KMS-11 (cell line): ENCODE data around the gene TUBD1.
"Not testable (repeated sequence)": the region's sequence is repeated elsewhere in the genome, so short reads cannot be mapped to it uniquely, and the experiment has no call there.

Experiments
- H2AFZ ChIP-seq: fragments of 200-600 bp; sonication (generic); 2 replicates; pipeline ENCODE4 v1.6.1; 2016; ENCODE audit warnings: antibody characterized with exemption, mixed run types, low read depth
- H3K27ac ChIP-seq: fragments of 200-600 bp; sonication (generic); 2 replicates; pipeline ENCODE4 v1.6.1; 2016; ENCODE audit warnings: mild to moderate bottlenecking, mixed run types
- H3K27me3 ChIP-seq: fragments of 200-600 bp; sonication (generic); 2 replicates; pipeline ENCODE4 v1.6.1; 2017; ENCODE audit warnings: mild to moderate bottlenecking, low read depth, mixed run types, moderate library complexity; ENCODE audit not compliant: insufficient read depth
- H3K36me3 ChIP-seq: fragments of 200-600 bp; sonication (generic); 2 replicates; pipeline ENCODE4 v1.6.1; 2017; ENCODE audit warnings: mild to moderate bottlenecking, mixed run types; ENCODE audit not compliant: insufficient read depth
- H3K4me1 ChIP-seq: fragments of 200-600 bp; sonication (generic); 2 replicates; pipeline ENCODE4 v1.6.1; 2016; ENCODE audit warnings: mild to moderate bottlenecking, low read depth, mixed run types; ENCODE audit not compliant: poor library complexity, severe bottlenecking
- H3K4me2 ChIP-seq: fragments of 200-600 bp; sonication (generic); 2 replicates; pipeline ENCODE4 v1.7.0; 2016; ENCODE audit warnings: mild to moderate bottlenecking, mixed run types
- H3K4me3 ChIP-seq: fragments of 200-600 bp; sonication (generic); IDR thresholded peaks from 2 replicates; pipeline ENCODE4 v1.6.1; 2017; ENCODE audit warnings: low read depth, low read length, mixed read lengths; ENCODE audit not compliant: insufficient read depth
- H3K79me2 ChIP-seq: fragments of 200-600 bp; sonication (generic); 2 replicates; pipeline ENCODE4 v1.6.1; 2016; ENCODE audit warnings: low read depth, mixed run types; ENCODE audit not compliant: insufficient read depth
- H3K9ac ChIP-seq: fragments of 200-600 bp; sonication (generic); 2 replicates; pipeline ENCODE4 v1.6.1; 2016; ENCODE audit warnings: mild to moderate bottlenecking, mixed run types
- H4K20me1 ChIP-seq: fragments of 200-600 bp; sonication (generic); 2 replicates; pipeline ENCODE4 v1.6.1; 2016; ENCODE audit warnings: mild to moderate bottlenecking, mixed run types; ENCODE audit not compliant: insufficient read depth
- TF ChIP-seq, protein P1 (sequence below): fragments of 200-600 bp; sonication (generic); conservative IDR thresholded peaks from 2 replicates; pipeline ENCODE4 v1.6.1; 2017; ENCODE audit warnings: low read depth, mild to moderate bottlenecking, antibody characterized with exemption, low read length, moderate library complexity, mixed read lengths

The TUBD1 gene

GRCh38 chr17:59892924-59893675, at the start of gene TUBD1, which contains the start of gene RPS6KB1:
Gene TUBD1 (minus strand): TSS chr17:59892943. CDS start chr17:59891002, 1,941 bp downstream.
Gene RPS6KB1 (plus strand): TSS chr17:59893121. CDS start chr17:59893185, 64 bp downstream.
- no peaks in the 10 kb centered on the region for H3K36me3 ChIP-seq
- H3K27ac ChIP-seq = peak within 1 kb of the TSS; percentile 71
- peaks cover 35% of the 10 kb centered on the region for H3K4me1 ChIP-seq
- H4K20me1 ChIP-seq = peaks cover 17% of the 10 kb centered on the region; the same call in 1 of the 2 replicates
- H3K27me3 ChIP-seq = no peaks in the 10 kb centered on the region
- H3K9ac ChIP-seq = peak within 1 kb of the TSS; percentile 89
- TF ChIP-seq, protein P1, sequence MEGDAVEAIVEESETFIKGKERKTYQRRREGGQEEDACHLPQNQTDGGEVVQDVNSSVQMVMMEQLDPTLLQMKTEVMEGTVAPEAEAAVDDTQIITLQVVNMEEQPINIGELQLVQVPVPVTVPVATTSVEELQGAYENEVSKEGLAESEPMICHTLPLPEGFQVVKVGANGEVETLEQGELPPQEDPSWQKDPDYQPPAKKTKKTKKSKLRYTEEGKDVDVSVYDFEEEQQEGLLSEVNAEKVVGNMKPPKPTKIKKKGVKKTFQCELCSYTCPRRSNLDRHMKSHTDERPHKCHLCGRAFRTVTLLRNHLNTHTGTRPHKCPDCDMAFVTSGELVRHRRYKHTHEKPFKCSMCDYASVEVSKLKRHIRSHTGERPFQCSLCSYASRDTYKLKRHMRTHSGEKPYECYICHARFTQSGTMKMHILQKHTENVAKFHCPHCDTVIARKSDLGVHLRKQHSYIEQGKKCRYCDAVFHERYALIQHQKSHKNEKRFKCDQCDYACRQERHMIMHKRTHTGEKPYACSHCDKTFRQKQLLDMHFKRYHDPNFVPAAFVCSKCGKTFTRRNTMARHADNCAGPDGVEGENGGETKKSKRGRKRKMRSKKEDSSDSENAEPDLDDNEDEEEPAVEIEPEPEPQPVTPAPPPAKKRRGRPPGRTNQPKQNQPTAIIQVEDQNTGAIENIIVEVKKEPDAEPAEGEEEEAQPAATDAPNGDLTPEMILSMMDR = no peak
- H3K79me2 ChIP-seq = peaks cover 74% of the 10 kb centered on the region
- peak within 1 kb of the TSS; percentile 60 for H2AFZ ChIP-seq
- H3K4me2 ChIP-seq = peak within 1 kb of the TSS; percentile 97
- peak within 1 kb of the TSS; percentile 66 for H3K4me3 ChIP-seq

DNA sequence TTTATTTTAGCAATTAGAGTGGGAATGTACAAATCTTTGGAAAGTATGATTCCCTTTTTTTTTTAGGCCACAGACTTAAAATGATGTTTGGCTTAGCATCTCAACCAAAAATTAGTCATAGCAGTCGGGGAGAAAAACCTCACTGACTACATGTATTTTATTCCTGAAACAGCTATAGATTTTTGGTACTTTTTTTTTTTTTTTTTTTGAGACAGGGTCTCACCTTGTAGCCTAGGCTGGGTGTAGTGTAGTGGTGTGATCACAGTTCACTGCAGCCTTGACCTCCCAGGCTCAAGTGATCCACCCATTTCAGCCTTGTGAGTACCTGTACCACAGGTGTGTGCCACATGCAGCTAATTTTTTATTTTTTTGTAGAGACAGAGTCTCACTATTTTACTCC, 48.4 kb upstream of the TUBD1 start:
- Histone ChIP-seq H3K4me2 (no peak overlapping the region), H3K79me2 (no peaks in the 10 kb centered on the region), H3K27me3 (no peaks in the 10 kb centered on the region), H3K36me3 (peaks cover 12% of the 10 kb centered on the region; the same call in 1 of the 2 replicates), H2AFZ (no peak overlapping the region), H4K20me1 (no peaks in the 10 kb centered on the region), H3K27ac (no peak overlapping the region), H3K4me1 (peaks cover 31% of the 10 kb centered on the region), H3K9ac (no peak overlapping the region), H3K4me3 (no peak overlapping the region)
- TF ChIP-seq, protein P1 = no peak

- H4K20me1 ChIP-seq, H3K27ac ChIP-seq, H3K4me3 ChIP-seq, H2AFZ ChIP-seq, H3K4me2 ChIP-seq, H3K27me3 ChIP-seq, H3K36me3 ChIP-seq, H3K9ac ChIP-seq, H3K79me2 ChIP-seq: not testable (repeated sequence)
- H3K4me1 ChIP-seq = peaks cover 31% of the 10 kb centered on the region
Measured at GRCh38 chr17:59940697-59941096, 48.0 kb upstream of the TUBD1 start.

DNA sequence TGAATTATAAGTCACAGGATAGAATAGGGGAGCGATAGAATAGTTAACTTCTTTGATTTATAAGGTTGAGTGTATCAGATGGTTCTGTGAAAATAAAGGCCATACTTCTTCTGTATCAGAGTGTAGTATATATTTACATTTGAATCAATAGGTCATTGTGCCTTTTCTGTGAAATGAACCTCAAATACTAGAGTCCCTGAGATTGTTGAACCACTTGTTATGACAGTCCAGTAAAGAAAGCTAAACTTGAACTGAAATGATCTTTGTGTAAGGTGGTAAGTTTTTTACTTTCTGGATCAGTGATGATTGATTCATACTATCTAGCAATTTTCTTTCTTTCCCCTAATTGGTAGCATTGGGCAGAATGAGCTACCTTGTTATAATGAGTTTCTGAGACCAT, 40.6 kb upstream of the TUBD1 start:
- H2AFZ ChIP-seq, H3K79me2 ChIP-seq, H3K27ac ChIP-seq, H3K9ac ChIP-seq, H3K4me3 ChIP-seq, H3K4me2 ChIP-seq, H4K20me1 ChIP-seq, H3K36me3 ChIP-seq, H3K27me3 ChIP-seq: not testable (repeated sequence)
- H3K4me1 ChIP-seq = peaks cover 13% of the 10 kb centered on the region

- H2AFZ ChIP-seq, H3K27me3 ChIP-seq, H4K20me1 ChIP-seq, H3K4me3 ChIP-seq, H3K4me1 ChIP-seq, H3K79me2 ChIP-seq, H3K36me3 ChIP-seq, H3K9ac ChIP-seq, H3K27ac ChIP-seq, H3K4me2 ChIP-seq: not testable (repeated sequence)
Measured at GRCh38 chr17:59930768-59931167, 38.0 kb upstream of the TUBD1 start.

DNA sequence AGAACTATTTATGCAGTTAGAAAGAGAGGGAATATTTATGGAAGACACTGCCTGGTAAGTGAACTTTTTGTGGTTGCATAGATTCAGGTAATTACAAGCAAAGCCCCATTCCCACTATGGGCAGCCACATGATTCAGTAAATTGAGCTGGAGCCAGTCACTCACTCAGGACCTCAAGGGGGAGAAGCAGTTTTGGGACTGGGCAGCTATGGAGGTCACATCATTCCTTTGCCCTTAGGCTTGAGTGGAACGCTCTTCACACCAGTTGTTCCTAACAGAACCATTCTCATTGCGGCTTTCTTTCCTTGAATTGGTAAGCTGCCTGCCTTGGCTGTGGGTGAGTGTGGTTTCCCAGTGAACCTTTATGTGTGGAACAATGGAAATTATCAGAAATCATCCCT, 37.4 kb upstream of the TUBD1 start:
- not testable (repeated sequence) for H3K27me3 ChIP-seq

GRCh38 chr17:59920637-59921036, 27.9 kb upstream of the TUBD1 start:
- H2AFZ ChIP-seq, H3K4me1 ChIP-seq, H3K4me2 ChIP-seq, H3K27me3 ChIP-seq, H3K4me3 ChIP-seq, H3K9ac ChIP-seq, H3K36me3 ChIP-seq, H3K79me2 ChIP-seq, H4K20me1 ChIP-seq, H3K27ac ChIP-seq: not testable (repeated sequence)

More for the DNA sequence above, 37.4 kb upstream of the TUBD1 start:
- H3K9ac ChIP-seq, H3K4me2 ChIP-seq, H3K4me3 ChIP-seq, H3K4me1 ChIP-seq, H3K79me2 ChIP-seq, H3K36me3 ChIP-seq, H4K20me1 ChIP-seq, H2AFZ ChIP-seq, H3K27ac ChIP-seq: not testable (repeated sequence)
